ENCODE data around the gene GMFB. TPM values are rescaled to one million over a fixed set of nuclear protein-coding genes. Genes with fewer than 3 reads are reported as not detected.

The GMFB gene
- total and polyA plus RNA-seq, 2 donors (not counting 3 experiments of a cell fraction or from before 2014, with no cell fraction given) = 10.1 to 52.0 TPM

DNA sequence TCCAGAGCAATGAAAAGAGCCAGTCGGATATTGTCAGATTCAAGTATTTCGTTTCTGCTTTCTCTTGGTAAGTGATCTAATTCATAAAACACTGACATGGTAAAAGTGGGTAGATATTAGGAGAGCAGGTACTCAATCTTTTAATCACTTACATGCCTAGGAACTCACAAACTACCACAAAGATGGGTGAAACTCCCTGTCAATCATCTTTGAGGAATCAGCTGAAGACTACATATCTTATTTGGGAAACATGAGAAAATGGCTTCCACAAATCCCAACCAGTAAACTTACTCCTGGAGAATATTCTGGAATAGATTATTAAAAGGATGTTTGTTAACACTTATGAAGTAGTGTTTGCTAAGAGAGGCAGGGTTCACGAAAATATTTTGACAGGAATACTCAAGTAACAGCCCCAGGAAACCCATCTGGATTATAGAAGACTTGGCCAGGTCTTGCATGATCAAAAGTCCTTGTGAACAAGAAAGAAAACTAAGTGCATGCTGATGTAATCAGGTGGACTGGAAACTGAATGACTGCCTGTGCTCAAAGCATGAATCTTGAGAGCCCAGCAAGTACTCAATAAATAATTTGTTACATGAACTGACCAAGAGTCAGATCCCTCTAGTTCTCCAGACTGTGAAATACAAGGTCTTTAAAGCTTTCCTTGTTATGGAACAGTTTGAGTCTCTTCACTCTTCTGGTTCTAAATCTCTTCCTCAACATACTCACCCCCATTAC lies 63.1 kb downstream of the GMFB start:
- Histone ChIP-seq H3K4me2 (ENCODE audit: insufficient read depth, low read length) (no peak overlapping the region), H3K4me3 (replicated peaks in 1 of 3; ENCODE audit: insufficient read depth in 1 of 3, low read depth in 1 of 3, low read length in 3 of 3) (no peak overlapping the region), H3K27me3 (ENCODE audit: control insufficient read depth in 2 of 2, insufficient read depth in 2 of 2, low read length in 2 of 2) (no peaks in the 10 kb centered on the region), H3K9me3 (replicated peaks; ENCODE audit: control insufficient read depth, insufficient read depth, low read length) (no peaks in the 10 kb centered on the region), H3K27ac (ENCODE audit: insufficient read depth, low read depth, low read length) (no peak overlapping the region), H3K9ac (replicated peaks; ENCODE audit: extremely low read depth, insufficient read depth, low read length) (no peak overlapping the region), H3K9me1 (replicated peaks; ENCODE audit: control insufficient read depth, extremely low read depth, insufficient read depth, low read length) (no peaks in the 10 kb centered on the region), H3K4me1 (ENCODE audit: control insufficient read depth, extremely low read depth, insufficient read depth, low read length) (no peaks in the 10 kb centered on the region), H2AFZ (ENCODE audit: low read depth, low read length) (no peak overlapping the region), H3K36me3 (ENCODE audit: control insufficient read depth in 2 of 2, extremely low read depth in 1 of 2, insufficient read depth in 2 of 2, low read length in 2 of 2) (peaks cover 12 to 14% of the 10 kb centered on the region in 2 experiments), H3K79me2 (ENCODE audit: control insufficient read depth, insufficient read depth, low read length) (peaks cover 2% of the 10 kb centered on the region), H4K20me1 (replicated peaks; ENCODE audit: control insufficient read depth, extremely low read depth, insufficient read depth, low read length) (no peaks in the 10 kb centered on the region)
- TF ChIP-seq POLR2AphosphoS5 (IDR thresholded peaks at IDR 0.05; ENCODE audit: insufficient read depth, low read depth, low read length) = no peak
- FAIRE-seq (no peak), DNase-seq (ENCODE audit: low read depth, low spot score) (no peak)
- intact Hi-C loops (cut with micrococcal nuclease) (no loop called here), dilution Hi-C loops (cut with MboI; ENCODE audit: extremely low pct_ligation_motif_present, low sequenced_read_pairs) (no loop called here)
- ChIA-PET CTCF (interaction anchor here (0.5 kb wide), 1 partner anchor 71 kb away, joined by 3 read pairs; no protein-coding TSS in a partner anchor), POLR2A (no interaction called here)
- no TSS peak for BruUV-seq (replicated peaks)

DNA sequence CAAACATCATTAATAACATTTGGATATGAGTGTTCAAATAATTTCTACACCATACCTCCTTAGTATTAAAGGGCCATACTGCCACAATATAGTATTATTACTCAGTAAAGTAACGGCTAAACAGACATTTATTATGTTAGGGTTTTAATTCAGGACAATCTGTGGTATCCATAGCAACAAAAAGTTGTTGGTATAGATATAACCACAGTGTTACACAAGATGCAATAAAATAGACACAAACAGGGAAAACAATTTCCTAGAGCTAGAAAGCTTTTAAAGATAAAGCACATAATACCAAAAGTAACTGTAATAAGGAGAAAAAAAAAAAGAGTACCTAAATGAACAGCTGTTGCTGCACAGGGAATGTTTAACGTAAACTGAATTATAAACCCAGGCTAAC lies 63.7 kb downstream of the GMFB start:
- no peak for FAIRE-seq
- POLR2A ChIA-PET = no interaction called here

More for the DNA sequence above, 63.7 kb downstream of the GMFB start:
- Histone ChIP-seq H3K4me2 (ENCODE audit: insufficient read depth, low read length) (no peak overlapping the region), H3K9me3 (replicated peaks; ENCODE audit: control insufficient read depth, insufficient read depth, low read length) (no peaks in the 10 kb centered on the region), H3K9me1 (replicated peaks; ENCODE audit: control insufficient read depth, extremely low read depth, insufficient read depth, low read length) (no peaks in the 10 kb centered on the region), H3K4me3 (replicated peaks in 1 of 3; ENCODE audit: insufficient read depth in 1 of 3, low read depth in 1 of 3, low read length in 3 of 3) (no peak overlapping the region), H3K9ac (replicated peaks; ENCODE audit: extremely low read depth, insufficient read depth, low read length) (no peak overlapping the region), H4K20me1 (replicated peaks; ENCODE audit: control insufficient read depth, extremely low read depth, insufficient read depth, low read length) (no peaks in the 10 kb centered on the region), H2AFZ (ENCODE audit: low read depth, low read length) (no peak overlapping the region), H3K27me3 (ENCODE audit: control insufficient read depth in 2 of 2, insufficient read depth in 2 of 2, low read length in 2 of 2) (no peaks in the 10 kb centered on the region), H3K36me3 (ENCODE audit: control insufficient read depth in 2 of 2, extremely low read depth in 1 of 2, insufficient read depth in 2 of 2, low read length in 2 of 2) (peaks cover 11 to 12% of the 10 kb centered on the region in 2 experiments), H3K79me2 (ENCODE audit: control insufficient read depth, insufficient read depth, low read length) (no peaks in the 10 kb centered on the region), H3K27ac (ENCODE audit: insufficient read depth, low read depth, low read length) (no peak overlapping the region), H3K4me1 (ENCODE audit: control insufficient read depth, extremely low read depth, insufficient read depth, low read length) (no peaks in the 10 kb centered on the region)
- no TSS peak for BruUV-seq (replicated peaks)
- CTCF ChIA-PET = interaction anchor here (2.0 to 2.7 kb wide), 3 partner anchors 10 to 77 kb away, joined by 5 to 12 read pairs (median 11); no protein-coding TSS in a partner anchor
- dilution Hi-C loops (cut with MboI; ENCODE audit: extremely low pct_ligation_motif_present, low sequenced_read_pairs) = no loop called here
- no peak for DNase-seq (ENCODE audit: low read depth, low spot score)
- TF ChIP-seq POLR2AphosphoS5 (IDR thresholded peaks at IDR 0.05; ENCODE audit: insufficient read depth, low read depth, low read length) = no peak
- no peak for TF ChIP-seq FOS (IDR thresholded peaks at IDR 0.05; ENCODE audit: borderline replicate concordance, insufficient read depth, low read length)
- TF ChIP-seq POLR2A (IDR thresholded peaks at IDR 0.05; ENCODE audit: low read depth, low read length) = no peak
- no peak for TF ChIP-seq EZH2 (IDR thresholded peaks at IDR 0.05; ENCODE audit: borderline replicate concordance, low read depth, low read length, severe bottlenecking)
- TF ChIP-seq MYC (IDR thresholded peaks at IDR 0.05; ENCODE audit: low read depth, low read length) = no peak
- TF ChIP-seq, protein P1, sequence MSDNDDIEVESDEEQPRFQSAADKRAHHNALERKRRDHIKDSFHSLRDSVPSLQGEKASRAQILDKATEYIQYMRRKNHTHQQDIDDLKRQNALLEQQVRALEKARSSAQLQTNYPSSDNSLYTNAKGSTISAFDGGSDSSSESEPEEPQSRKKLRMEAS (IDR thresholded peaks at IDR 0.05; ENCODE audit: insufficient read depth, insufficient read length) = no peak
- TF ChIP-seq, protein P2, sequence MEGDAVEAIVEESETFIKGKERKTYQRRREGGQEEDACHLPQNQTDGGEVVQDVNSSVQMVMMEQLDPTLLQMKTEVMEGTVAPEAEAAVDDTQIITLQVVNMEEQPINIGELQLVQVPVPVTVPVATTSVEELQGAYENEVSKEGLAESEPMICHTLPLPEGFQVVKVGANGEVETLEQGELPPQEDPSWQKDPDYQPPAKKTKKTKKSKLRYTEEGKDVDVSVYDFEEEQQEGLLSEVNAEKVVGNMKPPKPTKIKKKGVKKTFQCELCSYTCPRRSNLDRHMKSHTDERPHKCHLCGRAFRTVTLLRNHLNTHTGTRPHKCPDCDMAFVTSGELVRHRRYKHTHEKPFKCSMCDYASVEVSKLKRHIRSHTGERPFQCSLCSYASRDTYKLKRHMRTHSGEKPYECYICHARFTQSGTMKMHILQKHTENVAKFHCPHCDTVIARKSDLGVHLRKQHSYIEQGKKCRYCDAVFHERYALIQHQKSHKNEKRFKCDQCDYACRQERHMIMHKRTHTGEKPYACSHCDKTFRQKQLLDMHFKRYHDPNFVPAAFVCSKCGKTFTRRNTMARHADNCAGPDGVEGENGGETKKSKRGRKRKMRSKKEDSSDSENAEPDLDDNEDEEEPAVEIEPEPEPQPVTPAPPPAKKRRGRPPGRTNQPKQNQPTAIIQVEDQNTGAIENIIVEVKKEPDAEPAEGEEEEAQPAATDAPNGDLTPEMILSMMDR (IDR thresholded peaks at IDR 0.05; ENCODE audit: extremely low read depth in 1 of 2, insufficient read depth in 1 of 2, low read depth in 1 of 2, low read length in 2 of 2) = no peak
- no peak for TF ChIP-seq JUN (IDR thresholded peaks at IDR 0.05; ENCODE audit: borderline replicate concordance, insufficient read depth, insufficient read length, low read depth)
- intact Hi-C loops (cut with micrococcal nuclease) = no loop called here
